HG03108 (cell line): ENCODE data around the gene CAMSAP1.

ENCODE experiments used
- ATAC-seq: cut with Tn5 transposase; IDR thresholded peaks from one replicate; pipeline ENCODE4 v1.9.1; 2021; ENCODE audit warnings: moderate library complexity; ENCODE audit not compliant: unreplicated experiment

Gene CAMSAP1

GRCh38 chr9:135780086-135780485, 127.3 kb downstream of the CAMSAP1 start:
- no peak for ATAC-seq

- ATAC-seq: no peak
These were observed 127.8 kb downstream of the CAMSAP1 start for GRCh38 chr9:135779571-135779970.

- no peak for ATAC-seq
These were observed 128.9 kb downstream of the CAMSAP1 start for GRCh38 chr9:135778421-135778820.

- ATAC-seq: no peak
These were observed 129.6 kb downstream of the CAMSAP1 start for GRCh38 chr9:135777623-135778177.

GRCh38 chr9:135776893-135777622, 130.3 kb downstream of the CAMSAP1 start:
- ATAC-seq: no peak

GRCh38 chr9:135775911-135776310, 131.4 kb downstream of the CAMSAP1 start:
- ATAC-seq: no peak

- ATAC-seq: no peak
These were observed 132.4 kb downstream of the CAMSAP1 start for GRCh38 chr9:135774794-135775525.

- ATAC-seq: no peak
These were observed 133.1 kb downstream of the CAMSAP1 start for GRCh38 chr9:135774239-135774747.

- ATAC-seq: no peak
These were observed 133.7 kb downstream of the CAMSAP1 start for GRCh38 chr9:135773530-135774238.

GRCh38 chr9:135772702-135773493, 134.4 kb downstream of the CAMSAP1 start:
- no peak for ATAC-seq

GRCh38 chr9:135772056-135772646, 135.2 kb downstream of the CAMSAP1 start:
- no peak for ATAC-seq

GRCh38 chr9:135771401-135772051, 135.8 kb downstream of the CAMSAP1 start:
- no peak for ATAC-seq

GRCh38 chr9:135770771-135771170, 136.6 kb downstream of the CAMSAP1 start:
- no peak for ATAC-seq

- no peak for ATAC-seq
These were observed 137.2 kb downstream of the CAMSAP1 start for GRCh38 chr9:135770203-135770535.

GRCh38 chr9:135769489-135770202, 137.7 kb downstream of the CAMSAP1 start:
- no peak for ATAC-seq

GRCh38 chr9:135768516-135769218, 138.7 kb downstream of the CAMSAP1 start:
- ATAC-seq: no peak

GRCh38 chr9:135766707-135767106, 140.6 kb downstream of the CAMSAP1 start:
- no peak for ATAC-seq

- ATAC-seq: no peak
These were observed 141.1 kb downstream of the CAMSAP1 start for GRCh38 chr9:135766251-135766650.
